KMS-11 (cell line): ENCODE data around the gene NDUFA11.

ENCODE experiments used
- H2AFZ ChIP-seq: fragments of 200-600 bp; sonication (generic); 2 replicates; pipeline ENCODE4 v1.6.1; 2016; ENCODE audit warnings: antibody characterized with exemption, mixed run types, low read depth
- H3K27ac ChIP-seq: fragments of 200-600 bp; sonication (generic); 2 replicates; pipeline ENCODE4 v1.6.1; 2016; ENCODE audit warnings: mild to moderate bottlenecking, mixed run types
- H3K27me3 ChIP-seq: fragments of 200-600 bp; sonication (generic); 2 replicates; pipeline ENCODE4 v1.6.1; 2017; ENCODE audit warnings: mild to moderate bottlenecking, low read depth, mixed run types, moderate library complexity; ENCODE audit not compliant: insufficient read depth
- H3K36me3 ChIP-seq: fragments of 200-600 bp; sonication (generic); 2 replicates; pipeline ENCODE4 v1.6.1; 2017; ENCODE audit warnings: mild to moderate bottlenecking, mixed run types; ENCODE audit not compliant: insufficient read depth
- H3K4me1 ChIP-seq: fragments of 200-600 bp; sonication (generic); 2 replicates; pipeline ENCODE4 v1.6.1; 2016; ENCODE audit warnings: mild to moderate bottlenecking, low read depth, mixed run types; ENCODE audit not compliant: poor library complexity, severe bottlenecking
- H3K4me2 ChIP-seq: fragments of 200-600 bp; sonication (generic); 2 replicates; pipeline ENCODE4 v1.7.0; 2016; ENCODE audit warnings: mild to moderate bottlenecking, mixed run types
- H3K4me3 ChIP-seq: fragments of 200-600 bp; sonication (generic); IDR thresholded peaks from 2 replicates; pipeline ENCODE4 v1.6.1; 2017; ENCODE audit warnings: low read depth, low read length, mixed read lengths; ENCODE audit not compliant: insufficient read depth
- H3K79me2 ChIP-seq: fragments of 200-600 bp; sonication (generic); 2 replicates; pipeline ENCODE4 v1.6.1; 2016; ENCODE audit warnings: low read depth, mixed run types; ENCODE audit not compliant: insufficient read depth
- H3K9ac ChIP-seq: fragments of 200-600 bp; sonication (generic); 2 replicates; pipeline ENCODE4 v1.6.1; 2016; ENCODE audit warnings: mild to moderate bottlenecking, mixed run types
- H4K20me1 ChIP-seq: fragments of 200-600 bp; sonication (generic); 2 replicates; pipeline ENCODE4 v1.6.1; 2016; ENCODE audit warnings: mild to moderate bottlenecking, mixed run types; ENCODE audit not compliant: insufficient read depth
- TF ChIP-seq, protein P1 (sequence below): fragments of 200-600 bp; sonication (generic); conservative IDR thresholded peaks from 2 replicates; pipeline ENCODE4 v1.6.1; 2017; ENCODE audit warnings: low read depth, mild to moderate bottlenecking, antibody characterized with exemption, low read length, moderate library complexity, mixed read lengths

Gene NDUFA11

DNA sequence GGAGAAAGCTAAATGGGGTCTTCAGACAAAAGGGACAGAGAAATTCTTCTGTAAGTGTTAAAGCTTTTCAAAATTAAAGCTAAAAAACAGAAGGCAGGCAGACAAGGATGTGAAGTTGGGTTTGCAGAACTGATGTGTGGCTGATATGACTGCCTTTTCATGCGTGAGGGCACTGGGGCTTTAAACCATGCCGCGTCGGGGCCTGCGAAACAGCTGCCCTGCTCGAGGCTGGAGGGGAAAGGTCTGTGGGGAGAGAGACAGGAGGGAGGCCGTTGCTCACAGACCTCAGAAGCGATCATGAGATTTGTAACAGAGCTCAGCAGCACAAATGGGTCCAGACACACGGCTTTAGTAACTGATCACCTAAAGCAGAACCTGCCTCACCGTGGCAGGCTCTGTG, 34.0 kb upstream of the NDUFA11 start:
- H3K4me3 ChIP-seq = no peak overlapping the region
- TF ChIP-seq, protein P1, sequence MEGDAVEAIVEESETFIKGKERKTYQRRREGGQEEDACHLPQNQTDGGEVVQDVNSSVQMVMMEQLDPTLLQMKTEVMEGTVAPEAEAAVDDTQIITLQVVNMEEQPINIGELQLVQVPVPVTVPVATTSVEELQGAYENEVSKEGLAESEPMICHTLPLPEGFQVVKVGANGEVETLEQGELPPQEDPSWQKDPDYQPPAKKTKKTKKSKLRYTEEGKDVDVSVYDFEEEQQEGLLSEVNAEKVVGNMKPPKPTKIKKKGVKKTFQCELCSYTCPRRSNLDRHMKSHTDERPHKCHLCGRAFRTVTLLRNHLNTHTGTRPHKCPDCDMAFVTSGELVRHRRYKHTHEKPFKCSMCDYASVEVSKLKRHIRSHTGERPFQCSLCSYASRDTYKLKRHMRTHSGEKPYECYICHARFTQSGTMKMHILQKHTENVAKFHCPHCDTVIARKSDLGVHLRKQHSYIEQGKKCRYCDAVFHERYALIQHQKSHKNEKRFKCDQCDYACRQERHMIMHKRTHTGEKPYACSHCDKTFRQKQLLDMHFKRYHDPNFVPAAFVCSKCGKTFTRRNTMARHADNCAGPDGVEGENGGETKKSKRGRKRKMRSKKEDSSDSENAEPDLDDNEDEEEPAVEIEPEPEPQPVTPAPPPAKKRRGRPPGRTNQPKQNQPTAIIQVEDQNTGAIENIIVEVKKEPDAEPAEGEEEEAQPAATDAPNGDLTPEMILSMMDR = no peak
- no peak overlapping the region for H3K27ac ChIP-seq
- no peaks in the 10 kb centered on the region for H3K36me3 ChIP-seq
- H3K79me2 ChIP-seq = no peaks in the 10 kb centered on the region
- H3K27me3 ChIP-seq = no peaks in the 10 kb centered on the region
- H4K20me1 ChIP-seq = no peaks in the 10 kb centered on the region
- H3K4me2 ChIP-seq = no peak overlapping the region
- H2AFZ ChIP-seq = no peak overlapping the region
- no peak overlapping the region for H3K9ac ChIP-seq
- no peaks in the 10 kb centered on the region for H3K4me1 ChIP-seq

- TF ChIP-seq, protein P1 = no peak
- H4K20me1 ChIP-seq = no peaks in the 10 kb centered on the region
- H3K4me3 ChIP-seq = no peak overlapping the region
- H3K27ac ChIP-seq = no peak overlapping the region
- no peaks in the 10 kb centered on the region for H3K4me1 ChIP-seq
- no peaks in the 10 kb centered on the region for H3K79me2 ChIP-seq
- H3K36me3 ChIP-seq = no peaks in the 10 kb centered on the region
- H2AFZ ChIP-seq = no peak overlapping the region
- H3K4me2 ChIP-seq = no peak overlapping the region
- no peak overlapping the region for H3K9ac ChIP-seq
- H3K27me3 ChIP-seq = no peaks in the 10 kb centered on the region
These were observed 32.7 kb upstream of the NDUFA11 start for GRCh38 chr19:5936292-5936592.

DNA sequence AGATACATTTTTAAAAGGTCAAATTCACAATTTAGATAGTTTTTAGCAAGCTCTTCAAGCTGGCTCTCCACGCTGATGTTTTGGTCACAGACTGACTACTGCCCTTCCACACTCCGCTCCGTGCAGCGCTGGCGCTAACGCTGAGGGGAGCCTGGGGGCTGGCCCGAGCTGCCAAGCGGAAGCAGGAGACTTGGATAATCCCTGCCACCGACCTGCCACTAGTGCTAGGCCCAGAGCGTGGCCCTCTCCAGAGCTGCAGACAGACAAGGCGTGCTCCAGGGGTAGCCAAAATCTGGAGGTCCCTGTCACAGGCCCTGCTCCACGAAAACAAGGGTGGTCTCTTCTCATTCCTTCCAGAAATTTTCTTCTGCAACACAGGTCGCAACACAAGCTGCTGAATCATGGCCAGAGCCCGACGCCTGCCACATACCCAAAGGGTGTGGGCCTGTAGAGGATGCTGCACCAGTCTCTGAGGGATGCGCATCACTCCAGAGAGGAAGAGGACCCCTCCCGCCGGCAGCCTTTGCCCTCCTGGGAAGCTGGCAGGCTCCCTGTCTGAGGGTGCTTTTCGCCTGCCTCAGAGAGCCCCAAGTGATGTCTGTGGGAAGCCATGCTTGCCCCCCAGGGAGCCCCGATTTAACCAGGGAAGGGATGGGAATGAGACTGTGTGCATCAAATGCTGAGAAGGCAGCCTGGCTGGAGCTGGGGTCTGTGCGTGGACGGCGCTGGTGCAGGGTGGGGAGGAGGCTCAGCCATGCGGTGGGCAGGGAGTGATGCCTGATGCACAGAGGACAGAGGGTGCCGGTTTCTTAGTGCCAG, 32.1 kb upstream of the NDUFA11 start:
- Histone ChIP-seq H3K4me2 (no peak overlapping the region), H2AFZ (no peak overlapping the region), H3K9ac (no peak overlapping the region), H4K20me1 (no peaks in the 10 kb centered on the region), H3K36me3 (no peaks in the 10 kb centered on the region), H3K4me1 (no peaks in the 10 kb centered on the region), H3K27me3 (no peaks in the 10 kb centered on the region), H3K4me3 (no peak overlapping the region), H3K27ac (no peak overlapping the region), H3K79me2 (no peaks in the 10 kb centered on the region)
- TF ChIP-seq, protein P1 = no peak

- Histone ChIP-seq H3K27ac (no peak overlapping the region), H3K27me3 (no peaks in the 10 kb centered on the region), H3K4me1 (no peaks in the 10 kb centered on the region), H2AFZ (no peak overlapping the region), H3K9ac (no peak overlapping the region), H3K4me2 (no peak overlapping the region), H3K36me3 (no peaks in the 10 kb centered on the region), H3K79me2 (no peaks in the 10 kb centered on the region), H4K20me1 (no peaks in the 10 kb centered on the region), H3K4me3 (no peak overlapping the region)
- TF ChIP-seq, protein P1 = no peak
These were observed 31.3 kb upstream of the NDUFA11 start for GRCh38 chr19:5934774-5935472.
